HepG2 (cell line): Measurements from ENCODE around the gene PRSS8. TPM values are rescaled to one million over a fixed set of nuclear protein-coding genes. Genes with fewer than 3 reads are reported as not detected.

ENCODE experiments used
- CBX5 ChIP-seq: sonication (generic); formaldehyde crosslinking; IDR thresholded peaks from 2 replicates; pipeline ENCODE4 v1.4.0; 2020; ENCODE audit warnings: missing genetic modification reagents, borderline replicate concordance
- CEBPZ ChIP-seq: IDR thresholded peaks from 2 replicates; pipeline ENCODE4 v1.6.1; 2012; ENCODE audit warnings: low read length, improper control_type of control experiment
- CHD2 ChIP-seq: IDR thresholded peaks from 2 replicates; pipeline ENCODE4 v1.6.1; 2011; ENCODE audit warnings: low read depth, low read length, improper control_type of control experiment
- ETV5 ChIP-seq: IDR thresholded peaks from 2 replicates; pipeline ENCODE4 v1.6.1; 2018; ENCODE audit warnings: missing biosample characterization, missing genetic modification reagents, inconsistent platforms, borderline replicate concordance
- HNRNPUL1 ChIP-seq: fragments of 200-400 bp; formaldehyde crosslinking; IDR thresholded peaks from 2 replicates; pipeline ENCODE4 v1.6.1; 2017; ENCODE audit warnings: low read depth, mild to moderate bottlenecking, low read length, moderate library complexity
- MAX ChIP-seq: IDR thresholded peaks from 2 replicates; pipeline ENCODE4 v1.6.1; 2012; ENCODE audit warnings: inconsistent platforms
- NR2C2 ChIP-seq: sonication (generic); formaldehyde crosslinking; IDR thresholded peaks from 2 replicates; pipeline ENCODE4 v1.4.0; 2020; ENCODE audit warnings: missing genetic modification reagents, mild to moderate bottlenecking, moderate library complexity, borderline replicate concordance
- PLRG1 ChIP-seq: fragments of 450-650 bp; conservative IDR thresholded peaks from 2 replicates; pipeline ENCODE4 v1.6.1; 2016
- POLR2AphosphoS5 ChIP-seq: IDR thresholded peaks from 2 replicates; pipeline ENCODE4 v1.6.1; 2012; ENCODE audit warnings: low read depth, low read length
- REXO4 ChIP-seq: sonication (generic); formaldehyde crosslinking; IDR thresholded peaks from 2 replicates; pipeline ENCODE4 v1.8.0; 2022; ENCODE audit warnings: missing genetic modification reagents, mild to moderate bottlenecking, borderline replicate concordance
- SP2 ChIP-seq: sonication (generic); formaldehyde crosslinking; IDR thresholded peaks from 2 replicates; pipeline ENCODE4 v1.5.1; 2020; ENCODE audit warnings: mild to moderate bottlenecking, missing genetic modification reagents
- TBX2 ChIP-seq: sonication (generic); formaldehyde crosslinking; IDR thresholded peaks from 2 replicates; pipeline ENCODE4 v1.5.0; 2020; ENCODE audit warnings: missing genetic modification reagents, mild to moderate bottlenecking, borderline replicate concordance
- THAP8 ChIP-seq: sonication (generic); formaldehyde crosslinking; IDR thresholded peaks from 2 replicates; pipeline ENCODE4 v1.5.1; 2020; ENCODE audit warnings: missing genetic modification reagents, mild to moderate bottlenecking, borderline replicate concordance
- TIGD3 ChIP-seq: sonication (generic); formaldehyde crosslinking; IDR thresholded peaks from 2 replicates; pipeline ENCODE4 v1.5.1; 2020; ENCODE audit warnings: mild to moderate bottlenecking, missing genetic modification reagents, borderline replicate concordance
- ZC3H13 ChIP-seq: sonication (generic); formaldehyde crosslinking; IDR thresholded peaks from 2 replicates; pipeline ENCODE4 v1.8.1; 2023; ENCODE audit warnings: mild to moderate bottlenecking, missing genetic modification reagents, moderate library complexity
- ZKSCAN5 ChIP-seq: sonication (generic); formaldehyde crosslinking; IDR thresholded peaks from 2 replicates; pipeline ENCODE4 v1.5.1; 2020; ENCODE audit warnings: mild to moderate bottlenecking, missing genetic modification reagents
- ZMYM4 ChIP-seq: sonication (generic); formaldehyde crosslinking; IDR thresholded peaks from 2 replicates; pipeline ENCODE4 v1.8.1; 2023; ENCODE audit warnings: mild to moderate bottlenecking, missing genetic modification reagents
- ZNF121 ChIP-seq: sonication (generic); formaldehyde crosslinking; IDR thresholded peaks from 2 replicates; pipeline ENCODE4 v1.5.0; 2020; ENCODE audit warnings: mild to moderate bottlenecking, missing genetic modification reagents
- ZNF136 ChIP-seq: sonication (generic); formaldehyde crosslinking; IDR thresholded peaks from 2 replicates; pipeline ENCODE4 v1.8.1; 2022; ENCODE audit warnings: low read depth, mild to moderate bottlenecking, moderate library complexity, missing genetic modification reagents
- ZNF143 ChIP-seq: sonication (generic); formaldehyde crosslinking; IDR thresholded peaks from 2 replicates; pipeline ENCODE4 v1.4.0; 2020; ENCODE audit warnings: missing genetic modification reagents
- ZNF274 ChIP-seq: sonication (generic); formaldehyde crosslinking; IDR thresholded peaks from 2 replicates; pipeline ENCODE4 v1.5.1; 2020; ENCODE audit warnings: mild to moderate bottlenecking, missing genetic modification reagents
- ZNF282 ChIP-seq: fragments of 450-650 bp; IDR thresholded peaks from 2 replicates; pipeline ENCODE4 v1.6.1; 2018; ENCODE audit not compliant: partially characterized antibody
- ZNF530 ChIP-seq: sonication (generic); formaldehyde crosslinking; IDR thresholded peaks from 2 replicates; pipeline ENCODE4 v1.5.0; 2020; ENCODE audit warnings: low read depth, mild to moderate bottlenecking, missing genetic modification reagents
- ZNF550 ChIP-seq: sonication (generic); formaldehyde crosslinking; IDR thresholded peaks from 2 replicates; pipeline ENCODE4 v1.4.0; 2020; ENCODE audit warnings: mild to moderate bottlenecking, missing genetic modification reagents, borderline replicate concordance
- ZUFSP ChIP-seq: sonication (generic); formaldehyde crosslinking; IDR thresholded peaks from 2 replicates; pipeline ENCODE4 v1.9.0; 2021; ENCODE audit warnings: missing genetic modification reagents, mild to moderate bottlenecking, borderline replicate concordance
- polyA plus RNA-seq, 8 experiments: library from polyadenylated mRNA; depleted of rRNA in 3 of 8; stranded (reverse) in 7 of 8; unstranded in 1 of 8; fragments of >200 nt; fragmentation: Illumina TruSeq in 4 of 8; extraction: Trizol in 4 of 8; gene quantifications; 2 replicates each; pipeline versions ENCODE4 v1.2.1 to v1.2.3, GENCODE V29; 2011 to 2016; ENCODE audit warnings: low read depth in 4 of 8, missing spikeins in 1 of 8, mixed read lengths in 1 of 8; ENCODE audit not compliant: insufficient read depth in 1 of 8
- total RNA-seq, 5 experiments: library from RNA; depleted of rRNA; stranded (reverse); fragments of >200 nt; fragmentation: Illumina TruSeq; extraction: Trizol; gene quantifications; 2 replicates each; pipeline ENCODE4 v1.2.3, GENCODE V29; 2016; ENCODE audit warnings: low read depth in 1 of 5

PRSS8 gene
- total and polyA plus RNA-seq, 2 of the 13 experiments (the other 11 are each of a cell fraction or from before 2014, with no cell fraction given), result 2.6 to 7.2 TPM

GRCh38 chr16:31093132-31093703, 42.3 kb downstream of the PRSS8 start (continued):
- TF ChIP-seq CEBPZ (no peak), REXO4 (CRISPR knock-in tag) (no peak), SP2 (CRISPR knock-in tag) (no peak), CBX5 (CRISPR knock-in tag) (peak; percentile 28; the same call in 1 of the 2 replicates), ZUFSP (no peak), ZNF274 (no peak), HNRNPUL1 (no peak), ZNF550 (CRISPR knock-in tag) (no peak), ZNF121 (CRISPR knock-in tag) (no peak), NR2C2 (CRISPR knock-in tag) (no peak), THAP8 (CRISPR knock-in tag) (no peak), ZMYM4 (CRISPR knock-in tag) (no peak), ETV5 (CRISPR knock-in tag) (no peak; the same call in 1 of the 2 replicates), ZNF136 (CRISPR knock-in tag) (no peak), ZNF530 (CRISPR knock-in tag) (no peak), POLR2AphosphoS5 (peak; percentile 44), MAX (peak; percentile 63), ZNF282 (no peak), PLRG1 (no peak), ZC3H13 (no peak), CHD2 (no peak), ZKSCAN5 (no peak), TBX2 (CRISPR knock-in tag) (peak; percentile 42; the same call in 1 of the 2 replicates), ZNF143 (CRISPR knock-in tag) (no peak), TIGD3 (CRISPR knock-in tag) (no peak)
